Midbrain (tissue), 1 donor: ENCODE measurements around the gene STK17A.
"Not testable (repeated sequence)": the region's sequence is repeated elsewhere in the genome, so short reads cannot be mapped to it uniquely, and the experiment has no call there.

Source experiments
- DNase-seq: peaks from one replicate; lab custom pipeline; 2025; lab: John Stamatoyannopoulos, UW

STK17A gene

GRCh38 chr7:43569424-43569823 lies 13.5 kb upstream of the STK17A start:
- DNase-seq = no peak

DNA sequence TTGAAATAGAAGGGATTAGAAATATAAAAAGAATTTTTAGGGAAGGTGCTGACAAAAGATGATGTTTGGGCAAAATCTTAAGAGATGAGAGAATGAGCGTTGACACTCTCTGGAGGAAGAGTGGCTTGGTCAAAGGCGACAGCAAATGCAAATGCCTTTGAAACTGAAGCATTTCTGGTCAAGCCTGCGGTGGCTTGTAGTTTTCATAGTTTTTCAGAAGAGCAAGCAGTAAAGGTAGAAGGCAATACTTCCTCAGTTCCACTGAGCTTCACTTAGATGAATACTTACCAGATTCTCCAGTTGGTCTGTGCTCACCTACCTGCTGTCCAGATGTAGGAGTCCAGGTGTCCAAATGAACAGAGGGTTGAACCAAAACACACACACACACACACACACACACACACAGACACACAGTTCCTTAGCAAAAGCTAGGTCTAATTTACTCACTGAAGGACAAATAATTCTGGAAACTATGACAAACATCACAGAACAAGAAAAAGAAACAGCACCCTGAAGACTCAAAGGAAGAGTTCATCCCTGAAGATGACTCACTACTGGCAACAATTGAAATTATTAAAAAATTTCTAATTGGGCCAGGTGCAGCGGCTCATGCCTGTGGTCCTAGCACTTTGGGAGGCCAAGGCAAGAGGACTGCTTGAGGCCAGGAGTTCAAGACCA lies 12.1 kb upstream of the STK17A start:
- DNase-seq = no peak

DNA sequence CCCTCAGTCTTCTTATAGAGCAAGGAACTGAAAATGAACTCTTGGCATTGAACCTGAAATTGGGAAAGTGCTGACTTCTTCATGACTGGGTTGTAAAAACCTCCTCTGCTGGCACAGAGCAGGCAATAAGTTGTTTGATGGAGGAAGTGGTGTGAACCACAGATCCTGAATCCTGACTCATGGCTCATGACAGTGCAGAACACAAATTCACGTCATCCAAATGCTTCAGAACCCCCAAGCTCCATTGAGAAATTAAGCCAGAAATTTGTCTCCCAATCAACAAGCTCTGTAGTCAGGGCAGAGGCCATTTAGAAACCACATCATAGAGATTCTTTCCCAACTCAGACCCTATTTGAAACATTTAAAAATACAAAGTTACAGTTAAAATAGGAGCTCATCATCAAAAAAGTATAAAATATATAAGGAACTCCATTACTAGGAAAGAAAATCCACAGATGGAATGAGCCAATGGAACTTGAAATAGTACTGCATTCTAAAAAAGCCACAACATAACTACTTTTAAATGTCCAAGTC lies 10.3 kb upstream of the STK17A start:
- peak; percentile 43 for DNase-seq

DNA sequence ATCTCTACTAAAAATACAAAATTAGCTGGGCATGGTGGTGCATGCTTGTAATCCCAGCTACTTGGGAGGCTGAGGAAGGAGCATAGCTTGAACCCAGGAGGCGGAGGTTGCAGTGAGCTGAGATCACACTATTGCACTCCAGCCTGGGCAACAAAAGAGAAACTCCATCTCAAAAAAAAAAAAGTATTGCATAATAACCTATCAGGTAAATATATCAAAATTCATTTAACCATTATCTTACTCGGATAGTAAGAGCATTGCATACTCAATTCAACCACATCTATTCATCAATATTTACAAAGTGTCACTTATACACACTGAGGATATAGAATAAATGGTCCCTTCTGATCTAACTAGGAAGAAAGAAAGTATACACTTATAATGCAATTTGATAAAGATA lies 9.1 kb upstream of the STK17A start:
- DNase-seq = not testable (repeated sequence)

- no peak for DNase-seq
Measured at GRCh38 chr7:43575506-43575905, 7.4 kb upstream of the STK17A start.

DNA sequence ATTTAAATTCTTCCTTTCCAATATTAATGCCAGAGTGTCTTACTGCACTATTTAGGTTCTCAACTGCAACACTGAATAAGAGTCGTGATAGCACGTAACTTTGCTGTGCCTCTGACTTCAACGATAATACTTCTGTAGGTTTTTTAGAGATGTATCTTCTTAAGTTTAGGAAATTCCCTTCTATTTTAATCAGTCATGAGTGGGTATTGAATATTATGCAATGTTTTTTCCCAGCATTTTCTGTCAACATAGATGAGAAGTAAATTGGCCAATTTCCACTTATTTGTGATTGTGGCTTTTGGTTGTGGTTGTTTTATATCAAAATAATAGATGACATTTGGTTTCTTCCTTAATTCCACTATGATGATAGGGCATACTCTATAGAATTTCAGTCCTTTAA lies 6.7 kb upstream of the STK17A start:
- DNase-seq = no peak

GRCh38 chr7:43577485-43577951 lies 5.4 kb upstream of the STK17A start:
- no peak for DNase-seq

GRCh38 chr7:43583424-43584194 lies 701 bp downstream of the STK17A start:
- DNase-seq = peak; percentile 66

GRCh38 chr7:43584195-43584586 lies 1.3 kb downstream of the STK17A start:
- DNase-seq = peak; percentile 4

DNA sequence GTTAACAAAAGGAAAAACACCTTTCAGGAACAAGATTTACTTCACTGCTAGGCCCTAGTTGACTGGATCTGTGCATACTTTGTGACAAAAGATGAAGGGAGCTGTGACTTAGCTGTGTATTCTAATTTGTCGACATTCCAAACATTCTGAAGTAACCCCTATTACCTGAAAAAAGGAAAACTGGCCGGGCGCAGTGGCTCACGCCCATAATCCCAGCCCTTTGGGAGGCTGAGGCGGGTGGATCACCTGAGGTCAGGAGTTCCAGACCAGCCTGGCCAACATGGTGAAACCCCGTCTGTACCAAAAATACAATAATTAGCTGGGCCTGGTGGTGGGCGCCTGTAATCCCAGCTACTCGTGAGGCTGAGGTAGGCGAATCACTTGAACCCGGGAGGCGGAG lies 1.8 kb downstream of the STK17A start:
- DNase-seq = not testable (repeated sequence)

DNA sequence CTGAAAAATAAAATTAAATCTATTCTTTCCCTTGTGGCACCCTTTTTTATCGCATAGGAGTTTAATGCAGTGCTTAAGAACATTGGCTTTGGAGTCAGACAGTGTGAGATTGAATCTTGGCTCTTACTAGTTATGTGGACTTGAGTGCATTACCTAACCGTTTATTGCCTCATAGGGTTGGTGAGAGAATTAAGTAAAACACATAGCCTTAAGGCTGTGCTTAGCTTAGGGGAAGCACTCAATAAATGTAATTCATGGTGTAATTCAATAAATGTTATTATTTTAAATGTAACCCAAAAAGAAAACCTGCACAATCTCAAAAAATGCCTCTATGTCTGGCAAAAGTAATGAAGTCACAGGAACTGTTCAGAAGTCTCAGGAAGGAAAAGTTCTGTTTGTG lies 2.7 kb downstream of the STK17A start:
- no peak for DNase-seq

DNA sequence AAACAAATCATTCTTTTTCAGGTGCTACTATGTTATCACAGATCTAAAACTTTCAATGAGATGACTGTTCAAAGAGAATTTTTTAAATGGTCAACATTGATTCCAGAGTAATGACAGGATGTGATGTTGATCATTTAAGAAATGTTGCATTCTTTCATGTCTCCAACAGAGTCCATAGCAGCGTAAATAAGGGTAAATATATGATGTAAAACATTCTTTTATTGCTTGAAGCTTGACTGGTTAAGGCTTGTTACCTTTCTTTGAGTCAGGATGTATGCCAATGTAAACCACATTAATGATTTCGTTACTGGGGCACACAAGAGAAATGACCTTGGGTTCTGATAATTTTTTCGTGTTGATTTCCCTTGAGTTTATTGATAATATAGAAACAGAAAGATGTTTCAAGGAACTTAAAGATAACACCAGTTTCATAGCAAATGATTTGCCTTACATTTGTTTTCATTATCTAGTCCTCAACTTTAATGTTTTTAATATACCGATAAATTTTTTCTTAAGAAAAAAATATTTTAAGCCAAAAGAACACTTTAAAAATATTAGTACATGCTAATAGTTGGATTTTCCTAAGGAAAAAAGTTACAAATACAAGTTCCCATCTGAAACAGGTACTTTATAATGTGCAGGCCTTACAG lies 3.5 kb downstream of the STK17A start:
- no peak for DNase-seq

DNA sequence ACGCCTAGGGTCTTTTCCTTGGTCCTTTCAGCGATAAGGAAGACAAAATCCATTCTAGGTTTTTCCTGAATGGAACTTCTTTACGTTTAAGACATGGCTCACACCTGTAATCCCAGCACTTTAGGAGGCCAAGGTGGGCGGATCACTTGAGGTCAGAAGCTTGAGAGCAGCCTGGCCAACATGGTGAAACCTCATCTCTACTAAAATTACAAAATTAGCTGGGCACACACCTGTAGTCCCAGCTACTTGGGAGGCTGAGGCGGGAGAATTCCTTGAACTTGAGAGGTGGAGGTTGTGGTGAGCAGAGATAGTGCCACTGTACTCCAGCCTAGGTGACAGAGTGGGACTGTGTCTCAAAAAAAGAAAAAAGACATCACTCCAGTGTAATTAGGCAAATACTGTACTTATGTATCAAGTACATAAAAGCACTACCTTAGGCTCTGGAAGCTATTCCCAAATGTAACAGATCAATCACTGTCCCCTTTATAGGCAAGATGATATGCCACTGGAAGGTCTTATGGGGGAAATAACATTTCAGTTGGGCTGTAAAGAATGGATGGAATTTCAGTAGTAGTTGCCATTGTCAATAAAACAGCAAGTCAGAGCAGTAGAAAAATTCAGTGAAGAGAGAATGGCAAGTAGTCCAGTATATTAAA lies 5.7 kb downstream of the STK17A start:
- DNase-seq = no peak

GRCh38 chr7:43589133-43589478 lies 6.2 kb downstream of the STK17A start:
- DNase-seq = no peak

GRCh38 chr7:43589728-43590127 lies 6.8 kb downstream of the STK17A start:
- DNase-seq = no peak

GRCh38 chr7:43590862-43591557 lies 8.1 kb downstream of the STK17A start:
- no peak for DNase-seq

DNA sequence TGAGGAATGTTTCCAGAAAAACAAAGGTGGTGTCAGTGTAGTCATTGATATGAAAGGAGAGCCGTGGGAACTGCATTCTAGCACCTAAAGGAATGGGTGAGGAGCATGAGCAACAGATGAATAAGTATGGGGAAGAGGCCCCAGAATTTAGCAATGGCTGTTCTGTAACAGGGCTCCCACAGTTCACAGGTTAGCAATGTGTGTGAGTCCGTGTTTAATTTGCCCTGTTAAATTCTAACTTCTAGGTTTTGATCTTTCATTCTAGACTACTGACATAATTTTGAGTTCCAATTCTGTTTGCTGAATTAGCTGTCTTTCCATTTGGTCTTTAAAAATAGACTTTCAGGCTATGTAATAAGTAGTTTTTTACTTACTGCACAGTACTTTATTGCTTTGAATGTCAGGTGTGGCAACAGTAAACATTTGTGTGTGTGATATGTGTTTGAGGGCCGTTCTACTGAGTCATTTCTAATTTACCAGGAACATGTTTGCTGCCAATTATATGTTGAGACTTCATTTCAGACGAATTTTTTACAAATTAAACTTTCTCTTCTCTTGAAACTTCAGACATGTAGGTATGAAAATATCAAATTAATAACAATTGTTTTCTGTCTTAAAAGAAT lies 8.8 kb downstream of the STK17A start:
- DNase-seq = no peak

GRCh38 chr7:43592326-43592725 lies 9.4 kb downstream of the STK17A start:
- DNase-seq = no peak

DNA sequence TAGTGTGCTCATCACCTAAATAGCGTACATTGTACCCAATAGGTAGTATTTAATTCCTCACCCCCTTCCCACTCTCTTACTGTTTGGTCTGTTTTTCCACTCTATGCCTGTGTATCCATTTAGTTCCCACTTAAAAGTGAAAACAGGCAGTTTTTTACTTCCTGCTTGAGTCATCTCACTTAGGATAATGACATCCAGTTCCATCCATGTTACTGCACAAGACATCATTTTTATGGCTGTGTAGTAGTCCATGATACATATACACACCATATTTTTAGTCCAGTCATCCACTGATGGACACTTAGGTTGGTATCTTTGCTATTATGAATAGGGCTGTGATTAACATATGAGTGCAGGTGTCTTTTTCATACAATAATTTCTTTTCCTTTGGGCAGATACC lies 10.1 kb downstream of the STK17A start:
- no peak for DNase-seq

DNA sequence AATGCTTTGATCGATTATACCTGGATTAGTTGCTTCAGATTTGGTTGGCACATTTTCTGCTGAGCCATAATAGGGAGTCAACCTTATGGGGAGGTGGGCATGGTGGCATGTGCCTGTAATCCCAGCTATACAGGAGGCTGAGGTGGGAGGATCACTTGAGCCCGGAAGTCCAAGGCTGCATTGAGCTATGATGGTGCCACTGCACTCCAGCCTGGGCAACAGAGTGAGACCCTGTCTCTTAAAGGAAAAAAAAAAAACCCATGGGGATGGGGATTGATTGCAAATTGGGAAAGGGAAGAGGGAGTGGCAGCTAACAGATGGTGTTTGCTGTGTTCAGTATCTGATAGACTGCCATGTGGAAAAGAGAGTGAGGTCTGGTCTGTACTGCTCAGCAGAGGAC lies 11.1 kb downstream of the STK17A start:
- DNase-seq = no peak

DNA sequence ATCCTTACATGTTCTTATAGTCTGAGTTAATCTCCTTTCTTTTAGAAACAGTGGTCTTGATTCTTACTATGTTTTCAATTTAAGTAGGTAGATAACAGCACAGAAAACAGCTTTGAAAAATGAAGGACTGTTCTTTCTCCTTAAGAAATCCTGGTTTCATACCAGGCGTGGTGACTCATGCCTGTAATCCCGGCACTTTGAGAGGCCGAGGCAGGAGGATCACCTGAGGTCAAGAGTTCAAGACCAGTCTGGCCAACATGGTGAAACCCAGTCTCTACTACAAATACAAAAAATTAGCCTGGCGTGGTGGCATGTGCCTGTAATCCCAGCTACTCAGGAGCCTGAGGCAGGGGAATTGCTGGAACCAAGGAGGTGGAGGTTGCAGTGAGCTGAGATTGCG lies 13.5 kb downstream of the STK17A start:
- not testable (repeated sequence) for DNase-seq
